HepG2 (cell line): Measurements from ENCODE around the gene PML. TPM values are rescaled to one million over a fixed set of nuclear protein-coding genes. Genes with fewer than 3 reads are reported as not detected.

Experiments used
- ATAC-seq: fragments of 200-7000 bp; cut with Tn5 transposase; 3 replicates; pipeline ENCODE4 v1.9.1; 2020; ENCODE audit warnings: mild to moderate bottlenecking, moderate library complexity
- BruUV-seq: library from RNA; stranded (reverse); fragments of 400-500 nt; replicated peaks from 2 replicates; lab custom pipeline; 2021; lab: Mats Ljungman, UMichigan
- CTCF ChIA-PET: fragments of 300-600 bp; formaldehyde crosslinking; extraction: SDS; loops from one replicate; lab custom pipeline; 2021; ENCODE audit warnings: low total read pairs, inconsistent platforms, low intra/inter-chr PET ratio; lab: Yijun Ruan, JAX
- POLR2A ChIA-PET: fragments of 350-600 bp; sonication (Branson Sonifier 250); formaldehyde crosslinking; loops from one replicate; lab custom pipeline; 2020; ENCODE audit warnings: antibody characterized with exemption, inconsistent platforms; lab: Yijun Ruan, JAX
- DNase-seq: peaks from one replicate; pipeline ENCODE4 v3.0.0-alpha.2; 2015; ENCODE audit warnings: low spot score
- FAIRE-seq: peaks from 3 replicates; lab custom pipeline; 2011; peaks lifted over from hg19 to GRCh38; lab: Jason Lieb, UNC
- H2AFZ ChIP-seq: one replicate; pipeline ENCODE4 v1.6.1; 2011; ENCODE audit warnings: low read length, inconsistent platforms
- H3K27ac ChIP-seq: fragments of 300-600 bp; 3 replicates; pipeline ENCODE4 v1.8.0; 2011; ENCODE audit warnings: mixed run types, mild to moderate bottlenecking, mixed read lengths, low read length, inconsistent platforms; ENCODE audit not compliant: insufficient read depth; ENCODE audit errors: extremely low read length
- H3K27me3 ChIP-seq, 2 experiments: fragments of 200-600 bp in 1 of 2; 2 replicates in 1 of 2; 3 replicates in 1 of 2; pipeline versions ENCODE4 v1.6.0 to v1.8.0; 2011; ENCODE audit warnings: low read length in 2 of 2, mild to moderate bottlenecking in 2 of 2, moderate library complexity in 2 of 2, inconsistent platforms in 1 of 2; ENCODE audit not compliant: insufficient read depth in 2 of 2, control insufficient read depth in 1 of 2
- H3K36me3 ChIP-seq, 2 experiments: fragments of 200-600 bp in 1 of 2; replicated peaks in 1 of 2; 2 replicates in 1 of 2; 3 replicates in 1 of 2; pipeline versions ENCODE4 v1.5.1 to v1.8.0; 2011; ENCODE audit warnings: low read length in 2 of 2, inconsistent platforms in 1 of 2; ENCODE audit not compliant: insufficient read depth in 2 of 2, control insufficient read depth in 1 of 2
- H3K4me1 ChIP-seq: 2 replicates; pipeline ENCODE4 v1.5.1; 2012; ENCODE audit warnings: low read length, inconsistent platforms; ENCODE audit not compliant: insufficient read depth
- H3K4me2 ChIP-seq: 2 replicates; pipeline ENCODE4 v1.6.0; 2011; ENCODE audit warnings: low read depth, low read length, inconsistent platforms
- H3K4me3 ChIP-seq, 3 experiments: fragments of 200-600 bp in 1 of 3; sonication (generic), shearing (Covaris generic) in 1 of 3; replicated peaks in 1 of 3; 2 replicates each; pipeline ENCODE4 v1.5.1; 2011 to 2016; ENCODE audit warnings: low read length in 3 of 3, inconsistent platforms in 2 of 3, low read depth in 2 of 3, mild to moderate bottlenecking in 2 of 3, control low read depth in 1 of 3, mixed read lengths in 1 of 3; ENCODE audit not compliant: insufficient read depth in 1 of 3
- H3K79me2 ChIP-seq: one replicate; pipeline ENCODE4 v1.6.1; 2011; ENCODE audit warnings: low read length, inconsistent platforms; ENCODE audit not compliant: insufficient read depth
- H3K9ac ChIP-seq: 2 replicates; pipeline ENCODE4 v1.6.0; 2011; ENCODE audit warnings: mild to moderate bottlenecking, low read depth, low read length, inconsistent platforms; ENCODE audit not compliant: insufficient read depth
- H3K9me3 ChIP-seq: 2 replicates; pipeline ENCODE4 v1.5.1; 2012; ENCODE audit warnings: mild to moderate bottlenecking, low read length
- H4K20me1 ChIP-seq: 2 replicates; pipeline ENCODE4 v1.6.0; 2011; ENCODE audit warnings: inconsistent platforms, mild to moderate bottlenecking, low read length, moderate library complexity; ENCODE audit not compliant: insufficient read depth
- BRCA1 ChIP-seq: sonication (generic); formaldehyde crosslinking; IDR thresholded peaks from 2 replicates; pipeline ENCODE4 v1.4.0; 2020; ENCODE audit warnings: missing genetic modification reagents
- KDM3A ChIP-seq: IDR thresholded peaks from 2 replicates; pipeline ENCODE4 v1.6.1; 2018; ENCODE audit warnings: low read depth, missing compliant biosample characterization
- MIER2 ChIP-seq: IDR thresholded peaks from 2 replicates; pipeline ENCODE4 v1.6.1; 2016; ENCODE audit warnings: missing biosample characterization, missing genetic modification reagents
- MNT ChIP-seq: fragments of 450-650 bp; IDR thresholded peaks from 2 replicates; pipeline ENCODE4 v1.6.1; 2016
- ZBTB10 ChIP-seq: sonication (generic); formaldehyde crosslinking; IDR thresholded peaks from 2 replicates; pipeline ENCODE4 v1.4.0; 2020; ENCODE audit warnings: missing genetic modification reagents, borderline replicate concordance
- ZNF605 ChIP-seq: sonication (generic); formaldehyde crosslinking; IDR thresholded peaks from 2 replicates; pipeline ENCODE4 v1.8.0; 2022; ENCODE audit warnings: mild to moderate bottlenecking, missing genetic modification reagents
- WGBS: methylation state at CpG from one replicate; pipeline ENCODE4 v1.1.6; 2017; ENCODE audit warnings: low lambda C conversion rate; 5-methylcytosine and 5-hydroxymethylcytosine counted together
- in situ Hi-C: cut with HindIII; loops from 2 replicates; pipeline ENCODE4 v1.10.0; 2017; ENCODE audit warnings: low pct_unique_long_range_greater_than_20kb; ENCODE audit not compliant: extremely low pct_ligation_motif_present
- intact Hi-C: fragments of 100-400 bp; cut with micrococcal nuclease; formaldehyde crosslinking; loops from one replicate; pipeline ENCODE4 v1.10.0; 2022; ENCODE audit not compliant: unreplicated experiment
- polyA plus RNA-seq, 8 experiments: library from polyadenylated mRNA; depleted of rRNA in 3 of 8; stranded (reverse) in 7 of 8; unstranded in 1 of 8; fragments of >200 nt; fragmentation: Illumina TruSeq in 4 of 8; extraction: Trizol in 4 of 8; gene quantifications; 2 replicates each; pipeline versions ENCODE4 v1.2.1 to v1.2.3, GENCODE V29; 2011 to 2016; ENCODE audit warnings: low read depth in 4 of 8, missing spikeins in 1 of 8, mixed read lengths in 1 of 8; ENCODE audit not compliant: insufficient read depth in 1 of 8
- total RNA-seq, 5 experiments: library from RNA; depleted of rRNA; stranded (reverse); fragments of >200 nt; fragmentation: Illumina TruSeq; extraction: Trizol; gene quantifications; 2 replicates each; pipeline ENCODE4 v1.2.3, GENCODE V29; 2016; ENCODE audit warnings: low read depth in 1 of 5

The PML gene
- total and polyA plus RNA-seq, 2 of the 13 experiments (the other 11 are each of a cell fraction or from before 2014, with no cell fraction given): 2.9 to 3.9 TPM

- no peak for TF ChIP-seq MNT
- TF ChIP-seq ZBTB10: no peak
- no peak for TF ChIP-seq BRCA1 (CRISPR knock-in tag)
- TF ChIP-seq MIER2: no peak
Observed at GRCh38 chr15:73986055-73986775, 8.3 kb upstream of the PML start (continued).

- Histone ChIP-seq H3K27ac (no peak overlapping the region), H3K36me3 (no peaks in the 10 kb centered on the region; a peak in 1 of 5 replicates), H3K4me2 (no peak overlapping the region), H3K27me3 (no peaks in the 10 kb centered on the region; a peak in 1 of 5 replicates), H2AFZ (no peak overlapping the region), H3K9me3 (no peaks in the 10 kb centered on the region), H3K4me3 (no peak overlapping the region), H4K20me1 (no peaks in the 10 kb centered on the region), H3K79me2 (no peaks in the 10 kb centered on the region), H3K4me1 (peaks cover 12% of the 10 kb centered on the region; the same call in 1 of the 2 replicates), H3K9ac (no peak overlapping the region)
- ATAC-seq: no peak
- ChIA-PET CTCF (no interaction called here), POLR2A (no interaction called here)
- in situ Hi-C loops (no loop called here), intact Hi-C loops (no loop called here)
- DNase-seq: no peak
- BruUV-seq: no TSS peak
- WGBS: 71% methylated on average over 1 of the region's 1 CpG
- TF ChIP-seq KDM3A (CRISPR knock-in tag) (no peak), ZNF605 (no peak)
- no peak for FAIRE-seq
Observed at GRCh38 chr15:73986776-73987056, 7.8 kb upstream of the PML start.
